ENCODE data around the gene VPS37C. TPM values are rescaled to one million over a fixed set of nuclear protein-coding genes. Genes with fewer than 3 reads are reported as not detected.

Gene VPS37C
- total RNA-seq, 6 experiments from 2014 or later = 14.6 to 17.0 (median 16.0) TPM

- Mint-ChIP-seq H3K9me3 (no peaks in the 10 kb centered on the region), H3K27ac (no peak overlapping the region), H3K36me3 (ENCODE audit: low read depth) (no peaks in the 10 kb centered on the region), H3K4me1 (ENCODE audit: low read depth) (peaks cover 14% of the 10 kb centered on the region), H3K27me3 (ENCODE audit: insufficient read depth) (peaks cover 4% of the 10 kb centered on the region), H3K4me3 (no peak overlapping the region)
- no peak for TF ChIP-seq CTCF (IDR thresholded peaks at IDR 0.05)
- DNase-seq = no peak
Observed at GRCh38 chr11:61145228-61146005, 15.8 kb downstream of the VPS37C start.

GRCh38 chr11:61144511-61145179, 16.6 kb downstream of the VPS37C start:
- Mint-ChIP-seq H3K4me3 (no peak overlapping the region), H3K36me3 (ENCODE audit: low read depth) (no peaks in the 10 kb centered on the region), H3K4me1 (ENCODE audit: low read depth) (peaks cover 9% of the 10 kb centered on the region), H3K27me3 (ENCODE audit: insufficient read depth) (peaks cover 3% of the 10 kb centered on the region; the same call in 1 of the 2 replicates), H3K27ac (no peak overlapping the region), H3K9me3 (no peaks in the 10 kb centered on the region)
- DNase-seq = no peak
- TF ChIP-seq CTCF (IDR thresholded peaks at IDR 0.05) = no peak

GRCh38 chr11:61142424-61142823, 18.8 kb downstream of the VPS37C start:
- Mint-ChIP-seq H3K4me1 (ENCODE audit: low read depth) (peaks cover 21% of the 10 kb centered on the region), H3K27me3 (ENCODE audit: insufficient read depth) (peaks cover 4% of the 10 kb centered on the region; the same call in 1 of the 2 replicates), H3K27ac (peak overlapping the region; percentile 2; the same call in 1 of the 2 replicates), H3K9me3 (no peaks in the 10 kb centered on the region), H3K4me3 (no peak overlapping the region), H3K36me3 (ENCODE audit: low read depth) (peaks cover 4% of the 10 kb centered on the region; the same call in 1 of the 2 replicates)
- TF ChIP-seq CTCF (IDR thresholded peaks at IDR 0.05) = no peak
- no peak for DNase-seq

GRCh38 chr11:61141601-61142028, 19.6 kb downstream of the VPS37C start:
- Mint-ChIP-seq H3K4me1 (ENCODE audit: low read depth) (peaks cover 21% of the 10 kb centered on the region), H3K9me3 (no peaks in the 10 kb centered on the region), H3K4me3 (no peak overlapping the region), H3K27ac (no peak overlapping the region), H3K27me3 (ENCODE audit: insufficient read depth) (peaks cover 4% of the 10 kb centered on the region; the same call in 1 of the 2 replicates), H3K36me3 (ENCODE audit: low read depth) (peaks cover 10% of the 10 kb centered on the region)
- no peak for TF ChIP-seq CTCF (IDR thresholded peaks at IDR 0.05)
- DNase-seq = no peak

- Mint-ChIP-seq H3K4me3 (no peak overlapping the region), H3K9me3 (no peaks in the 10 kb centered on the region), H3K36me3 (ENCODE audit: low read depth) (peaks cover 10% of the 10 kb centered on the region), H3K4me1 (ENCODE audit: low read depth) (peaks cover 21% of the 10 kb centered on the region), H3K27me3 (ENCODE audit: insufficient read depth) (peaks cover 4% of the 10 kb centered on the region; the same call in 1 of the 2 replicates), H3K27ac (no peak overlapping the region)
- TF ChIP-seq CTCF (IDR thresholded peaks at IDR 0.05) = no peak
- DNase-seq = no peak
Observed at GRCh38 chr11:61140416-61140815, 20.8 kb downstream of the VPS37C start.

All from HFFc6 (cell line).